ENCODE measurements around the gene AP2B1.

GRCh38 chr17:35612924-35613521 lies 25.9 kb downstream of the AP2B1 start:
- no peak for TF ChIP-seq POLR2A (IDR thresholded peaks at IDR 0.05; ENCODE audit: low read length)
- TF ChIP-seq GATA1 (IDR thresholded peaks at IDR 0.05; ENCODE audit: low read depth, low read length), result no peak

Data from erythroblast (primary cell).